ENCODE measurements around the gene MCF2L.
A peak's percentile ranks its signal among the peaks of the same experiment; 100 is the strongest.
"Not testable (repeated sequence)": the region's sequence is repeated elsewhere in the genome, so short reads cannot be mapped to it uniquely, and the experiment has no call there.

MCF2L gene

GRCh38 chr13:112968910-112969691 lies at the start of gene MCF2L:
MCF2L (plus strand) TSS chr13:112969214; CDS start chr13:112969380, 166 bp downstream.
- no peak for DNase-seq (ENCODE audit: low read depth)

GRCh38 chr13:112923962-112924361 lies 45.1 kb upstream of the MCF2L start:
- no peak for DNase-seq (ENCODE audit: low read depth)

GRCh38 chr13:112924365-112924764 lies 44.6 kb upstream of the MCF2L start:
- no peak for DNase-seq (ENCODE audit: low read depth)

- DNase-seq (ENCODE audit: low read depth): no peak
Observed at GRCh38 chr13:112926003-112926402, 43.0 kb upstream of the MCF2L start.

- no peak for DNase-seq (ENCODE audit: low read depth)
Observed at GRCh38 chr13:112926993-112927392, 42.0 kb upstream of the MCF2L start.

GRCh38 chr13:112928020-112928971 lies 40.7 kb upstream of the MCF2L start:
- DNase-seq (ENCODE audit: low read depth): no peak

GRCh38 chr13:112928972-112929782 lies 39.8 kb upstream of the MCF2L start:
- DNase-seq (ENCODE audit: low read depth): no peak

- no peak for DNase-seq (ENCODE audit: low read depth)
Observed at GRCh38 chr13:112929783-112930055, 39.3 kb upstream of the MCF2L start.

- no peak for DNase-seq (ENCODE audit: low read depth)
Observed at GRCh38 chr13:112930192-112930591, 38.8 kb upstream of the MCF2L start.

- DNase-seq (ENCODE audit: low read depth): no peak
Observed at GRCh38 chr13:112931028-112931934, 37.7 kb upstream of the MCF2L start.

GRCh38 chr13:112932971-112933370 lies 36.0 kb upstream of the MCF2L start:
- no peak for DNase-seq (ENCODE audit: low read depth)

- DNase-seq (ENCODE audit: low read depth): no peak
Observed at GRCh38 chr13:112933649-112934048, 35.4 kb upstream of the MCF2L start.

GRCh38 chr13:112934078-112934477 lies 34.9 kb upstream of the MCF2L start:
- DNase-seq (ENCODE audit: low read depth): no peak

GRCh38 chr13:112938680-112939079 lies 30.3 kb upstream of the MCF2L start:
- no peak for DNase-seq (ENCODE audit: low read depth)

GRCh38 chr13:112940236-112940635 lies 28.8 kb upstream of the MCF2L start:
- DNase-seq (ENCODE audit: low read depth): no peak

GRCh38 chr13:112941349-112941748 lies 27.7 kb upstream of the MCF2L start:
- no peak for DNase-seq (ENCODE audit: low read depth)

GRCh38 chr13:112941765-112942164 lies 27.2 kb upstream of the MCF2L start:
- DNase-seq (ENCODE audit: low read depth): not testable (repeated sequence)

GRCh38 chr13:112942689-112943308 lies 26.2 kb upstream of the MCF2L start:
- DNase-seq (ENCODE audit: low read depth): peak; percentile 62

- DNase-seq (ENCODE audit: low read depth): no peak
Observed at GRCh38 chr13:112943309-112944125, 25.5 kb upstream of the MCF2L start.

- no peak for DNase-seq (ENCODE audit: low read depth)
Observed at GRCh38 chr13:112947796-112948195, 21.2 kb upstream of the MCF2L start.

Measured in HS-27A (cell line).